B cell (primary cell): Measurements from ENCODE around the gene GPR89B. TPM values are rescaled to one million over a fixed set of nuclear protein-coding genes. Genes with fewer than 3 reads are reported as not detected.
"Not testable (repeated sequence)": the region's sequence is repeated elsewhere in the genome, so short reads cannot be mapped to it uniquely, and the experiment has no call there.

Experiments
- ATAC-seq: fragments of 200-7000 bp; cut with Tn5 transposase; one replicate; pipeline ENCODE4 v1.10.0; 2021; ENCODE audit warnings: low read depth, mild to moderate bottlenecking, moderate number of reproducible peaks, moderate library complexity
- CTCF ChIA-PET: fragments of 350-600 bp; sonication (Branson Sonifier 250); formaldehyde crosslinking; loops from one replicate; lab custom pipeline; 2021; ENCODE audit warnings: antibody characterized with exemption, inconsistent platforms; lab: Charles Lee
- POLR2A ChIA-PET: fragments of 350-600 bp; sonication (Branson Sonifier 250); formaldehyde crosslinking; loops from one replicate; lab custom pipeline; 2021; ENCODE audit warnings: antibody characterized with exemption; lab: Charles Lee
- DNase-seq: peaks from one replicate; pipeline ENCODE4 v3.0.0; 2013
- H2AFZ ChIP-seq: 2 replicates; pipeline ENCODE4 v1.6.1; 2012; ENCODE audit warnings: mild to moderate bottlenecking, low read depth, low read length; ENCODE audit not compliant: insufficient read depth, poor library complexity, severe bottlenecking
- H3K27ac ChIP-seq, 2 donors: 1 replicate in 1 of 2; 2 replicates in 1 of 2; pipeline ENCODE4 v1.5.1; 2012 to 2013; ENCODE audit warnings: low read length in 2 of 2, mild to moderate bottlenecking in 2 of 2, moderate library complexity in 1 of 2
- H3K27me3 ChIP-seq, 4 experiments: fragments of 200-600 bp in 1 of 4; sonication (generic) in 1 of 4; replicated peaks in 1 of 4; 1 replicate in 2 of 4; 2 replicates in 2 of 4; pipeline versions ENCODE4 v1.6.1 to v1.7.0; 2013 to 2016; ENCODE audit warnings: low read length in 3 of 4, mild to moderate bottlenecking in 2 of 4, mixed read lengths in 1 of 4, moderate library complexity in 1 of 4; ENCODE audit not compliant: insufficient read depth in 4 of 4, control insufficient read depth in 3 of 4; ENCODE audit errors: control extremely low read depth in 1 of 4
- H3K36me3 ChIP-seq, 2 experiments: replicated peaks in 1 of 2; 1 replicate in 1 of 2; 2 replicates in 1 of 2; pipeline versions ENCODE4 v1.6.1 to v1.7.1; 2013; ENCODE audit warnings: low read length in 1 of 2; ENCODE audit not compliant: insufficient read depth in 2 of 2, control insufficient read depth in 1 of 2; ENCODE audit errors: control extremely low read depth in 1 of 2, extremely low read depth in 1 of 2
- H3K4me1 ChIP-seq, 2 donors: fragments of 200-600 bp in 1 of 2; sonication (generic) in 1 of 2; 1 replicate in 1 of 2; 2 replicates in 1 of 2; pipeline versions ENCODE4 v1.5.1 to v1.6.1; 2013 to 2017; ENCODE audit warnings: low read length in 2 of 2; ENCODE audit not compliant: control insufficient read depth in 2 of 2, insufficient read depth in 2 of 2
- H3K4me2 ChIP-seq: replicated peaks from 2 replicates; pipeline ENCODE3; 2012; ENCODE audit warnings: mild to moderate bottlenecking, low read depth, low read length; ENCODE audit not compliant: poor library complexity, severe bottlenecking
- H3K4me3 ChIP-seq, 5 experiments: fragments of 200-600 bp in 1 of 5; sonication (generic) in 1 of 5; 1 replicate in 3 of 5; 2 replicates in 2 of 5; pipeline versions ENCODE4 v1.5.1 to v1.7.0; 2011 to 2016; ENCODE audit warnings: low read length in 4 of 5, mild to moderate bottlenecking in 4 of 5, low read depth in 2 of 5, control low read depth in 1 of 5, moderate library complexity in 1 of 5; ENCODE audit not compliant: insufficient read depth in 1 of 5; ENCODE audit errors: control extremely low read depth in 1 of 5, extremely low read depth in 1 of 5
- H3K79me2 ChIP-seq: fragments of 200-600 bp; sonication (generic); one replicate; pipeline ENCODE4 v1.6.0; 2016; ENCODE audit warnings: low read length; ENCODE audit not compliant: control insufficient read depth, insufficient read depth
- H3K9ac ChIP-seq: fragments of 200-600 bp; sonication (generic); 2 replicates; pipeline ENCODE4 v1.6.1; 2017; ENCODE audit warnings: mild to moderate bottlenecking, low read length, moderate library complexity
- H3K9me3 ChIP-seq, 3 donors: one replicate each; pipeline versions ENCODE4 v1.6.1 to v1.7.1; 2013; ENCODE audit warnings: low read length in 2 of 3; ENCODE audit not compliant: control insufficient read depth in 2 of 3, insufficient read depth in 1 of 3; ENCODE audit errors: control extremely low read depth in 1 of 3
- H4K20me1 ChIP-seq: 2 replicates; pipeline ENCODE4 v1.6.0; 2012; ENCODE audit warnings: mild to moderate bottlenecking, low read length; ENCODE audit not compliant: insufficient read depth, control insufficient read depth, poor library complexity, severe bottlenecking
- H3K27ac Mint-ChIP-seq: one replicate; pipeline ENCODE4 v1.8.0; 2021; ENCODE audit warnings: mixed read lengths
- H3K27me3 Mint-ChIP-seq: one replicate; pipeline ENCODE4 v1.8.0; 2021; ENCODE audit warnings: mixed read lengths
- H3K4me1 Mint-ChIP-seq: one replicate; pipeline ENCODE4 v1.8.0; 2021; ENCODE audit warnings: mixed read lengths
- H3K4me3 Mint-ChIP-seq: one replicate; pipeline ENCODE4 v1.8.0; 2021; ENCODE audit warnings: mixed read lengths
- H3K9me3 Mint-ChIP-seq: one replicate; pipeline ENCODE4 v1.8.0; 2022; ENCODE audit warnings: mixed read lengths; ENCODE audit not compliant: insufficient read depth
- WGBS: methylation state at CpG from one replicate; pipeline ENCODE4 v1.1.5; 2013; ENCODE audit warnings: missing lambda C conversion rate; ENCODE audit not compliant: insufficient coverage; 5-methylcytosine and 5-hydroxymethylcytosine counted together
- intact Hi-C: fragments of 100-400 bp; cut with micrococcal nuclease; formaldehyde crosslinking; loops from one replicate; pipeline ENCODE4 v1.10.0; 2022
- polyA plus RNA-seq: library from polyadenylated mRNA; depleted of rRNA; stranded (reverse); fragments of >200 nt; gene quantifications from 2 replicates; pipeline ENCODE4 v1.2.3, GENCODE V29; 2012
- total RNA-seq, 2 donors: library from RNA; stranded (reverse); fragments of 120-200 nt in 1 of 2; gene quantifications; 1 replicate in 1 of 2; 2 replicates in 1 of 2; pipeline versions ENCODE4 v1.2.3 to v1.2.4, GENCODE V29; 2013 to 2022

Gene GPR89B
- total and polyA plus RNA-seq, 2 donors (not counting 1 experiment from before 2014, with no cell fraction given): 20.5 to 20.8 TPM

DNA sequence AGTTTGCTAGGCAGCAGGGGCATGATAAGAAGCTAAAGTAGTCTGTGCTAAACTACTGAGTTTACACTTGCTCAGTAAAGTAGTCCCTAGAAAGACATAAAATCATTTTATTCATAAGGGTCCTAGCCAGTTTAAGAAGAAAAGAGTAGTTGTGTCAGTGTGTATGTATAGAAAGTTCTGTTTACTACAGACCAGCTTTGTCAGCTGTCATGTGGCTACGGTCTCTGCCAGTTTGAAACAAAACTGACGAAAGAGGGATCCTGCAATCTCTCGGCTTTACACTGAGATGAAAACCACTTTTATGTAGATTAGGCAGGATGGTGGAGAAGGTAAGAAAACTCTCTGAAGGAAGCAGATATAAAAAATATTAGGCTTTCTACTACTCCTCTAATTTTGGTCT is 7.1 kb downstream of the GPR89B start:
- H3K4me3 Mint-ChIP-seq, H3K4me3 ChIP-seq, H3K4me1 Mint-ChIP-seq, intact Hi-C loops, H3K4me2 ChIP-seq, H3K27ac Mint-ChIP-seq, H3K27me3 Mint-ChIP-seq, DNase-seq, H4K20me1 ChIP-seq, H3K27me3 ChIP-seq, H3K36me3 ChIP-seq, H3K9ac ChIP-seq, H3K4me1 ChIP-seq, H3K9me3 Mint-ChIP-seq, H2AFZ ChIP-seq, POLR2A ChIA-PET, ATAC-seq, H3K27ac ChIP-seq, H3K9me3 ChIP-seq, H3K79me2 ChIP-seq, CTCF ChIA-PET: not testable (repeated sequence)
- WGBS: 90% methylated on average over 2 of the region's 3 CpGs

DNA sequence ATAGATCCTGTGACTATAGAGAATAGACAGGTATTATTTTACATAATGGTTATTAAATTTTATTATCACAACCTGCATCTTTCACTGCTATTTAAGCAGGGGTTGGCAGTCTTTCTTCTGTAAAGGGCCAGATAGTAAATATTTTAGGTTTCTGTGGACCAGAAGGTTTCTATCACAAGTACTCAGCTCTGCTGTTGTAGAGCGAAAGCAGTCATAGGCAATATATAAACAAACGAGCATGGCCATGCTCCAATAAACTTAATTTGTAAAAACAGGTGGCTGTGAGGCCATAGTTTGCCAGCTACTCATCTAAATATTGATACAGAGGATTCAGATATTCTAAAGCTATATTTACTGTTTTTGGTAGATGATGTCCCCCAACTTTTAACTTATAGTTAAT is 12.2 kb downstream of the GPR89B start:
- H3K4me3 ChIP-seq, H3K27me3 ChIP-seq, H3K27ac ChIP-seq, DNase-seq, H2AFZ ChIP-seq, CTCF ChIA-PET, ATAC-seq, H3K4me1 Mint-ChIP-seq, H3K4me2 ChIP-seq, H3K27me3 Mint-ChIP-seq, H3K27ac Mint-ChIP-seq, H3K79me2 ChIP-seq, intact Hi-C loops, H3K4me3 Mint-ChIP-seq, POLR2A ChIA-PET, H3K36me3 ChIP-seq, H3K9me3 Mint-ChIP-seq, H3K9ac ChIP-seq, H4K20me1 ChIP-seq, H3K4me1 ChIP-seq, H3K9me3 ChIP-seq: not testable (repeated sequence)
- WGBS: no CpG with 5 or more reads among the region's 2 CpGs

DNA sequence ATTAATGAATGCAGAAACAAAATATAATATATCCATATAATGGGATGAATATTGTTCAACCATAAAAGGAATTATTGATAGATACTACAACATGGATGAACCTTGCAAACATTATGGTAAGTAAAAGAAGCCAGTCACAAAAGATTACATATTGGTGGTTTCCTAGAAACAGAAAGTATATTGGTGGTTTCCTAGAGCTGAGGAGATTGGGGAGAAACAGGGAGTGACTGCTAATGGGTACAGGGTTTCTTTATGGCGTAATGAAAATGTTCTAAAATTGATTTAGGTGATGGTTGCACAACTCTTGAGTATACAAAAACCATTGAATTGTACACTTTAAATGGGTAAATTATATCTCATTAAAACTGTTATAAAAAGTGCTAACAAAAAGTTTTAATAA is 14.3 kb downstream of the GPR89B start:
- H3K36me3 ChIP-seq, H3K27me3 ChIP-seq, H3K79me2 ChIP-seq, H2AFZ ChIP-seq, ATAC-seq, H3K9me3 ChIP-seq, H3K9me3 Mint-ChIP-seq, POLR2A ChIA-PET, H3K4me1 Mint-ChIP-seq, H3K4me1 ChIP-seq, H3K4me3 Mint-ChIP-seq, H4K20me1 ChIP-seq, H3K4me3 ChIP-seq, intact Hi-C loops, H3K4me2 ChIP-seq, DNase-seq, H3K9ac ChIP-seq, H3K27ac Mint-ChIP-seq, CTCF ChIA-PET, H3K27ac ChIP-seq, H3K27me3 Mint-ChIP-seq: not testable (repeated sequence)
- WGBS: no CpG with 5 or more reads among the region's 1 CpG

DNA sequence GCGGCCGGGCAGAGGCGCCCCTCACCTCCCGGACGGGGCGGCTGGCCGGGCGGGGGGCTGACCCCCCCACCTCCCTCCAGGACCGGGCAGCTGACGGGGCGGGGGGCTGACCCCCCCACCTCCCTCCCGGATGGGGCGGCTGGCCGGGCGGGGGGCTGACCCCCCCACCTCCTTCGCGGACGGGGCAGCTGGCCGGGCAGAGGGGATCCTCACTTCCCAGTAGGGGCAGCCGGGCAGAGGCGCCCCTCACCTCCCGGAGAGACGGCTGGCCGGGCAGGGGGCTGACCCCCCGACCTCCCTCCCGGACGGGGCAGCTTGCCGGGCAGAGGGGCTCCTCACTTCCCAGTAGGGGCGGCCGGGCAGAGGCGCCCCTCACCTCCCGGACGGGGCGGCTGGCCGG is 21.3 kb downstream of the GPR89B start:
- POLR2A ChIA-PET, H2AFZ ChIP-seq, H3K4me3 Mint-ChIP-seq, H3K4me3 ChIP-seq, H3K4me2 ChIP-seq, H3K79me2 ChIP-seq, H3K36me3 ChIP-seq, ATAC-seq, CTCF ChIA-PET, DNase-seq, H3K27ac ChIP-seq, H3K4me1 ChIP-seq, H3K27ac Mint-ChIP-seq, H3K9me3 Mint-ChIP-seq, H4K20me1 ChIP-seq, H3K9ac ChIP-seq, H3K4me1 Mint-ChIP-seq, H3K27me3 ChIP-seq, H3K27me3 Mint-ChIP-seq, intact Hi-C loops, H3K9me3 ChIP-seq: not testable (repeated sequence)
- 98% methylated on average over 15 of the region's 35 CpGs for WGBS
